ENCODE data around the gene EPHA6. TPM values are rescaled to one million over a fixed set of nuclear protein-coding genes. Genes with fewer than 3 reads are reported as not detected.

Gene EPHA6
- total and polyA plus RNA-seq, 9 of the 15 experiments (the other 6 are each of a cell fraction or from before 2014, with no cell fraction given) = not detected

DNA sequence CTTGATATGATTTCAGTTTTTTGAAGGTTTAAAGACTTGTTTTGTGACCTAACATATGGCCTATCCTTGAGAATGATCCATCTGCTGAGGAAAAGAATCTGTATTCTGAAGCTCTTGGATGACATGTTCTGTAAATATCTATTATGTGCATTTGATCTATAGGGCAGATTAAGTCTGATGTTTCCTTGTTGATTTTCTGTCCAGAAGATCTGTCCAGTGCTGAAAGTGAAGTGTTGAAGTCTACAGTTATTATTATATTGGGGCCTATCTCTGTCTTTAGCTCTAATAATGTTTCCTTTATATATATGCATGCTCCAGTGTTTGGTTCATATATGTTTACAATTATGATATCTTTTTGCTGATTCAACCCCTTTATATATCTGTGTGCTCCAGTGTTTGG is 362.8 kb downstream of the EPHA6 start:
- DNase-seq (ENCODE audit: extremely low read depth in 1 of 4, low spot score in 3 of 4) (no peak), ATAC-seq (no peak), FAIRE-seq (no peak)
- TF ChIP-seq STAT5A (IDR thresholded peaks at IDR 0.05; ENCODE audit: borderline replicate concordance, low read length) = no peak
- TF ChIP-seq JUND (IDR thresholded peaks at IDR 0.05; ENCODE audit: borderline replicate concordance, low read depth, low read length) = no peak
- no peak for TF ChIP-seq JUND (tag; IDR thresholded peaks at IDR 0.05; ENCODE audit: borderline replicate concordance, low read depth, low read length)
- TF ChIP-seq TEAD4 (IDR thresholded peaks at IDR 0.05; ENCODE audit: low read length) = no peak
- no peak for TF ChIP-seq TEAD4 (CRISPR knock-in tag; IDR thresholded peaks at IDR 0.05; ENCODE audit: borderline replicate concordance)
- no peaks in the 10 kb centered on the region for H4K20me1 ChIP-seq (replicated peaks; ENCODE audit: control insufficient read depth, insufficient read depth, low read length)
- CTCF ChIA-PET (ENCODE audit: low intra/inter-chr PET ratio) = no interaction called here
- intact Hi-C loops (cut with micrococcal nuclease) = no loop called here
- no peaks in the 10 kb centered on the region for H3K79me2 ChIP-seq (ENCODE audit: control insufficient read depth, insufficient read depth, low read length)
- H2AFZ ChIP-seq (ENCODE audit: low read depth, low read length) = no peak overlapping the region
- no peaks in the 10 kb centered on the region for H3K27me3 ChIP-seq (ENCODE audit: control insufficient read depth in 2 of 2, insufficient read depth in 2 of 2, low read length in 2 of 2)
- H3K9ac ChIP-seq (ENCODE audit: insufficient read depth in 1 of 2, low read depth in 2 of 2, low read length in 2 of 2) = no peak overlapping the region
- H3K4me2 ChIP-seq (ENCODE audit: insufficient read depth, low read length) = no peak overlapping the region
- H3K27ac ChIP-seq (ENCODE audit: extremely low read depth, low read depth, low read length) = no peak overlapping the region
- H3K9me1 ChIP-seq (ENCODE audit: control insufficient read depth, insufficient read depth, low read length) = no peaks in the 10 kb centered on the region
- H3K9me3 ChIP-seq (replicated peaks; ENCODE audit: control insufficient read depth, insufficient read depth, low read depth, low read length) = no peaks in the 10 kb centered on the region
- BruUV-seq (replicated peaks) = no TSS peak
- H3K36me3 ChIP-seq (ENCODE audit: control insufficient read depth, insufficient read depth, low read length) = no peaks in the 10 kb centered on the region
- H3K4me1 ChIP-seq (replicated peaks in 1 of 2; ENCODE audit: control insufficient read depth in 2 of 2, insufficient read depth in 2 of 2, low read length in 2 of 2) = no peaks in the 10 kb centered on the region
- POLR2A ChIA-PET = no interaction called here
- no peak overlapping the region for H3K4me3 ChIP-seq
- in situ Hi-C loops (cut with MboI) = no loop called here

- CTCF ChIA-PET (ENCODE audit: low intra/inter-chr PET ratio) = no interaction called here
- Histone ChIP-seq H3K36me3 (ENCODE audit: control insufficient read depth, insufficient read depth, low read length) (no peaks in the 10 kb centered on the region), H3K27me3 (ENCODE audit: control insufficient read depth in 2 of 2, insufficient read depth in 2 of 2, low read length in 2 of 2) (no peaks in the 10 kb centered on the region), H3K9me1 (ENCODE audit: control insufficient read depth, insufficient read depth, low read length) (no peaks in the 10 kb centered on the region), H3K79me2 (ENCODE audit: control insufficient read depth, insufficient read depth, low read length) (no peaks in the 10 kb centered on the region), H3K4me2 (ENCODE audit: insufficient read depth, low read length) (no peak overlapping the region), H3K27ac (ENCODE audit: extremely low read depth, low read depth, low read length) (no peak overlapping the region), H3K4me3 (no peak overlapping the region), H4K20me1 (replicated peaks; ENCODE audit: control insufficient read depth, insufficient read depth, low read length) (no peaks in the 10 kb centered on the region), H2AFZ (ENCODE audit: low read depth, low read length) (no peak overlapping the region), H3K4me1 (replicated peaks in 1 of 2; ENCODE audit: control insufficient read depth in 2 of 2, insufficient read depth in 2 of 2, low read length in 2 of 2) (no peaks in the 10 kb centered on the region), H3K9me3 (replicated peaks; ENCODE audit: control insufficient read depth, insufficient read depth, low read depth, low read length) (no peaks in the 10 kb centered on the region), H3K9ac (ENCODE audit: insufficient read depth in 1 of 2, low read depth in 2 of 2, low read length in 2 of 2) (no peak overlapping the region)
- POLR2A ChIA-PET = no interaction called here
- in situ Hi-C loops (cut with MboI) (no loop called here), intact Hi-C loops (cut with micrococcal nuclease) (no loop called here)
- no peak for FAIRE-seq
- 0% methylated on average over 3 of the region's 3 CpGs for WGBS (ENCODE audit: insufficient coverage, low coverage, missing lambda C conversion rate)
- no peak for ATAC-seq
- no peak for TF ChIP-seq ZNF239 (CRISPR knock-in tag; IDR thresholded peaks at IDR 0.05)
- no peak for TF ChIP-seq ZNF76 (CRISPR knock-in tag; IDR thresholded peaks at IDR 0.05; ENCODE audit: borderline replicate concordance)
- TF ChIP-seq KLF13 (tag; IDR thresholded peaks at IDR 0.05; ENCODE audit: borderline replicate concordance, low read depth) = no peak
- TF ChIP-seq ZNF133 (CRISPR knock-in tag; IDR thresholded peaks at IDR 0.05) = no peak
- TF ChIP-seq MCM7 (IDR thresholded peaks at IDR 0.05) = no peak
- TF ChIP-seq LCOR (CRISPR knock-in tag; IDR thresholded peaks at IDR 0.05) = no peak
- no peak for TF ChIP-seq ZNF699 (CRISPR knock-in tag; IDR thresholded peaks at IDR 0.05; ENCODE audit: insufficient replicate concordance)
- no peak for TF ChIP-seq CBFB (CRISPR knock-in tag; IDR thresholded peaks at IDR 0.05)
- TF ChIP-seq SETDB1 (IDR thresholded peaks at IDR 0.05; ENCODE audit: low read length) = no peak
- BruUV-seq (replicated peaks) = no TSS peak
- DNase-seq (ENCODE audit: extremely low read depth in 1 of 4, low spot score in 3 of 4) = no peak
Measured at GRCh38 chr3:97181704-97182103, 367.3 kb downstream of the EPHA6 start.

Data from K562 (cell line).